H9 (cell line): ENCODE measurements around the gene KLF6. TPM values are rescaled to one million over a fixed set of nuclear protein-coding genes. Genes with fewer than 3 reads are reported as not detected.

Source experiments
- DNase-seq: peaks from one replicate; pipeline ENCODE4 v3.0.0-alpha.2; 2017
- H2AFZ ChIP-seq: one replicate; pipeline ENCODE4 v1.6.1; 2013; ENCODE audit warnings: mild to moderate bottlenecking, low read length, control low read depth, moderate library complexity
- H2AK5ac ChIP-seq: 2 replicates; pipeline ENCODE4 v1.6.1; 2013; ENCODE audit warnings: low read length, control low read depth, mixed read lengths; ENCODE audit not compliant: insufficient read length
- H2BK120ac ChIP-seq: one replicate; pipeline ENCODE4 v1.6.1; 2013; ENCODE audit warnings: low read depth, mild to moderate bottlenecking, low read length, control low read depth, inconsistent platforms; ENCODE audit not compliant: poor library complexity, severe bottlenecking
- H2BK12ac ChIP-seq: 2 replicates; pipeline ENCODE4 v1.6.1; 2013; ENCODE audit warnings: low read length, control low read depth, mixed read lengths, low read depth; ENCODE audit not compliant: insufficient read length
- H2BK15ac ChIP-seq: 2 replicates; pipeline ENCODE4 v1.6.1; 2013; ENCODE audit warnings: low read depth, low read length, control low read depth
- H2BK20ac ChIP-seq: one replicate; pipeline ENCODE4 v1.6.1; 2013; ENCODE audit warnings: low read depth, mild to moderate bottlenecking, low read length, control low read depth, inconsistent platforms; ENCODE audit not compliant: poor library complexity, severe bottlenecking
- H2BK5ac ChIP-seq: 2 replicates; pipeline ENCODE4 v1.6.1; 2013; ENCODE audit warnings: low read length, control low read depth, mixed read lengths; ENCODE audit not compliant: insufficient read length
- H3K14ac ChIP-seq: 2 replicates; pipeline ENCODE4 v1.6.1; 2013; ENCODE audit warnings: low read length, control low read depth; ENCODE audit not compliant: insufficient read depth
- H3K18ac ChIP-seq: 2 replicates; pipeline ENCODE4 v1.6.1; 2013; ENCODE audit warnings: low read depth, mild to moderate bottlenecking, mixed read lengths, low read length, control low read depth; ENCODE audit not compliant: insufficient read length
- H3K23ac ChIP-seq: 2 replicates; pipeline ENCODE4 v1.6.1; 2013; ENCODE audit warnings: low read length, control low read depth, mixed read lengths, low read depth; ENCODE audit not compliant: insufficient read length
- H3K23me2 ChIP-seq: 2 replicates; pipeline ENCODE4 v1.6.1; 2013; ENCODE audit warnings: low read depth, mild to moderate bottlenecking, mixed read lengths, low read length, control low read depth; ENCODE audit not compliant: insufficient read length, poor library complexity, severe bottlenecking
- H3K27ac ChIP-seq: 2 replicates; pipeline ENCODE4 v1.5.1; 2013; ENCODE audit warnings: low read length, control low read depth, mixed read lengths, low read depth; ENCODE audit not compliant: insufficient read length
- H3K27me3 ChIP-seq: 2 replicates; pipeline ENCODE4 v1.6.1; 2013; ENCODE audit warnings: low read length, control low read depth, inconsistent platforms; ENCODE audit not compliant: insufficient read depth
- H3K4ac ChIP-seq: 2 replicates; pipeline ENCODE4 v1.6.1; 2013; ENCODE audit warnings: low read depth, mild to moderate bottlenecking, control low read depth, inconsistent platforms, low read length, moderate library complexity
- H3K4me1 ChIP-seq: 2 replicates; pipeline ENCODE4 v1.6.1; 2013; ENCODE audit warnings: low read length, control low read depth, inconsistent platforms; ENCODE audit not compliant: insufficient read depth
- H3K4me2 ChIP-seq: 2 replicates; pipeline ENCODE4 v1.6.1; 2013; ENCODE audit warnings: low read length, control low read depth, mixed read lengths; ENCODE audit not compliant: insufficient read length, insufficient read depth
- H3K56ac ChIP-seq: 2 replicates; pipeline ENCODE4 v1.6.1; 2013; ENCODE audit warnings: low read depth, mild to moderate bottlenecking, mixed read lengths, low read length, control low read depth; ENCODE audit not compliant: insufficient read length
- H3K79me1 ChIP-seq: 2 replicates; pipeline ENCODE4 v1.6.1; 2013; ENCODE audit warnings: low read depth, mild to moderate bottlenecking, moderate library complexity, low read length, control low read depth, inconsistent platforms; ENCODE audit not compliant: insufficient read depth, poor library complexity, severe bottlenecking
- H3K79me2 ChIP-seq: 2 replicates; pipeline ENCODE4 v1.6.1; 2013; ENCODE audit warnings: low read length, control low read depth, inconsistent platforms; ENCODE audit not compliant: insufficient read depth
- H3K9ac ChIP-seq: 2 replicates; pipeline ENCODE4 v1.6.1; 2013; ENCODE audit warnings: low read length, control low read depth, mixed read lengths; ENCODE audit not compliant: insufficient read length; ENCODE audit errors: extremely low read depth
- H3K9me3 ChIP-seq: one replicate; pipeline ENCODE4 v1.6.1; 2013; ENCODE audit warnings: low read depth, low read length, inconsistent platforms; ENCODE audit not compliant: control insufficient read depth
- H3T11ph ChIP-seq: one replicate; pipeline ENCODE4 v1.6.1; 2013; ENCODE audit warnings: mild to moderate bottlenecking, low read length, control low read depth, inconsistent platforms
- H4K20me1 ChIP-seq: one replicate; pipeline ENCODE4 v1.6.1; 2013; ENCODE audit not compliant: control insufficient read depth, insufficient read length, insufficient read depth
- H4K5ac ChIP-seq: 2 replicates; pipeline ENCODE4 v1.6.1; 2013; ENCODE audit warnings: low read depth, mild to moderate bottlenecking, mixed read lengths, low read length, control low read depth; ENCODE audit not compliant: insufficient read length
- H4K8ac ChIP-seq: replicated peaks from 2 replicates; pipeline ENCODE4 v1.6.1; 2013; ENCODE audit warnings: low read length, control low read depth, mixed read lengths, low read depth; ENCODE audit not compliant: insufficient read length
- H4K91ac ChIP-seq: 2 replicates; pipeline ENCODE4 v1.6.1; 2013; ENCODE audit warnings: low read depth, mild to moderate bottlenecking, moderate library complexity, mixed read lengths, low read length, control low read depth; ENCODE audit not compliant: insufficient read length
- H3K27ac Mint-ChIP-seq, 3 experiments: 2 replicates in 2 of 3; 3 replicates in 1 of 3; pipeline ENCODE4 v1.8.0; 2020 to 2021; ENCODE audit warnings: mixed read lengths in 3 of 3, mild to moderate bottlenecking in 1 of 3, moderate library complexity in 1 of 3
- H3K27me3 Mint-ChIP-seq: 2 replicates; pipeline ENCODE4 v1.8.0; 2021; ENCODE audit warnings: low read depth, mild to moderate bottlenecking, moderate library complexity, mixed read lengths
- H3K36me3 Mint-ChIP-seq, 3 experiments: 2 replicates in 2 of 3; 3 replicates in 1 of 3; pipeline ENCODE4 v1.8.0; 2020 to 2021; ENCODE audit warnings: low read depth in 3 of 3, mixed read lengths in 3 of 3; ENCODE audit not compliant: insufficient read depth in 1 of 3
- H3K4me1 Mint-ChIP-seq, 2 experiments: 2 replicates each; pipeline ENCODE4 v1.8.0; 2020; ENCODE audit warnings: mixed read lengths in 2 of 2
- H3K4me3 Mint-ChIP-seq, 2 experiments: 2 replicates in 1 of 2; 3 replicates in 1 of 2; pipeline ENCODE4 v1.8.0; 2020 to 2021; ENCODE audit warnings: mild to moderate bottlenecking in 2 of 2, mixed read lengths in 2 of 2, moderate library complexity in 1 of 2
- H3K9me3 Mint-ChIP-seq, 2 experiments: 2 replicates in 1 of 2; 3 replicates in 1 of 2; pipeline ENCODE4 v1.8.0; 2020; ENCODE audit warnings: mild to moderate bottlenecking in 2 of 2, mixed read lengths in 2 of 2, moderate library complexity in 1 of 2
- WGBS: extraction: QIAGEN DNeasy Blood & Tissue Kit; methylation state at CpG from one replicate; pipeline ENCODE4 v1.1.7; 2013; ENCODE audit warnings: missing lambda C conversion rate, low lambda C conversion rate, mixed read lengths; ENCODE audit not compliant: insufficient read length; ENCODE audit errors: extremely low coverage; 5-methylcytosine and 5-hydroxymethylcytosine counted together
- total RNA-seq: library from RNA; stranded (reverse); gene quantifications from 2 replicates; pipeline ENCODE4 v1.2.1, GENCODE V29; 2021
- TF ChIP-seq, protein P1 (sequence below): fragments of 200-600 bp; sonication (generic); conservative IDR thresholded peaks from 3 replicates; pipeline ENCODE4 v1.8.0; 2021; ENCODE audit warnings: antibody characterized with exemption, mild to moderate bottlenecking

The KLF6 gene
- total RNA-seq, 1 experiment from 2014 or later, result 19.3 TPM

DNA sequence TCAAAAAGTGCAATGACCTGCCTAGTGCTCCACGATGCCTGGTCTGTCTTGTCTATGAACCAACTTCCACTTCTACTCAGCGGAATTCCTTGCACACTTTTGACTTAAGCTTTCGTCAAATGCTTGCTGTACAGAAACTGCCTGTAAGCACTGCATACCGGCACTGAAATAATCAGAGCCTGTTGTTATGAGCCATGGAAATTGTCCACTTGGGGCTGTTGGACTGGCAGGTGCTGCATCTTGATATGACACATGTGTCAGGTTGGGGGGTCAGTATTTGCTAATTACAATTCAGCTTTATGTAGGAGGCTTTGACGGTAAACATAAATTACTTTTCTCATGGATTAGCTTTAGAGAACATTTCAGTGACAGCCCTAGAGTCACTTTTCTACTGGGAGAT, 32.0 kb upstream of the KLF6 start:
- no peaks in the 10 kb centered on the region for H3K9me3 Mint-ChIP-seq
- Histone ChIP-seq H3K9me3 (no peaks in the 10 kb centered on the region), H3K27ac (no peak overlapping the region), H2AFZ (no peak overlapping the region), H3K4me2 (no peak overlapping the region), H2AK5ac (no peak overlapping the region), H2BK20ac (no peak overlapping the region), H3K23me2 (no peaks in the 10 kb centered on the region), H2BK15ac (no peak overlapping the region), H3K18ac (no peak overlapping the region), H3K23ac (no peak overlapping the region), H3K79me2 (no peaks in the 10 kb centered on the region), H4K5ac (no peak overlapping the region), H4K20me1 (no peaks in the 10 kb centered on the region), H3K4ac (no peak overlapping the region), H3K14ac (no peak overlapping the region), H3K9ac (no peak overlapping the region), H2BK5ac (no peak overlapping the region), H3T11ph (no peak overlapping the region), H3K79me1 (no peaks in the 10 kb centered on the region), H4K8ac (no peak overlapping the region), H4K91ac (no peak overlapping the region), H3K4me1 (no peaks in the 10 kb centered on the region), H3K27me3 (no peaks in the 10 kb centered on the region), H2BK120ac (no peak overlapping the region), H2BK12ac (no peak overlapping the region), H3K56ac (no peak overlapping the region)
- no CpG with 5 or more reads among the region's 5 CpGs for WGBS
- H3K4me1 Mint-ChIP-seq, result no peaks in the 10 kb centered on the region
- no peak overlapping the region for H3K27ac Mint-ChIP-seq
- no peak overlapping the region for H3K4me3 Mint-ChIP-seq
- TF ChIP-seq, protein P1, sequence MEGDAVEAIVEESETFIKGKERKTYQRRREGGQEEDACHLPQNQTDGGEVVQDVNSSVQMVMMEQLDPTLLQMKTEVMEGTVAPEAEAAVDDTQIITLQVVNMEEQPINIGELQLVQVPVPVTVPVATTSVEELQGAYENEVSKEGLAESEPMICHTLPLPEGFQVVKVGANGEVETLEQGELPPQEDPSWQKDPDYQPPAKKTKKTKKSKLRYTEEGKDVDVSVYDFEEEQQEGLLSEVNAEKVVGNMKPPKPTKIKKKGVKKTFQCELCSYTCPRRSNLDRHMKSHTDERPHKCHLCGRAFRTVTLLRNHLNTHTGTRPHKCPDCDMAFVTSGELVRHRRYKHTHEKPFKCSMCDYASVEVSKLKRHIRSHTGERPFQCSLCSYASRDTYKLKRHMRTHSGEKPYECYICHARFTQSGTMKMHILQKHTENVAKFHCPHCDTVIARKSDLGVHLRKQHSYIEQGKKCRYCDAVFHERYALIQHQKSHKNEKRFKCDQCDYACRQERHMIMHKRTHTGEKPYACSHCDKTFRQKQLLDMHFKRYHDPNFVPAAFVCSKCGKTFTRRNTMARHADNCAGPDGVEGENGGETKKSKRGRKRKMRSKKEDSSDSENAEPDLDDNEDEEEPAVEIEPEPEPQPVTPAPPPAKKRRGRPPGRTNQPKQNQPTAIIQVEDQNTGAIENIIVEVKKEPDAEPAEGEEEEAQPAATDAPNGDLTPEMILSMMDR, result no peak
- H3K36me3 Mint-ChIP-seq, result no peaks in the 10 kb centered on the region
- DNase-seq, result no peak
- H3K27me3 Mint-ChIP-seq, result no peaks in the 10 kb centered on the region; the same call in 1 of the 2 replicates
